ENCODE data around the gene MRPL33.

The MRPL33 gene

GRCh38 chr2:27776097-27776496, 4.6 kb downstream of the MRPL33 start:
- DNase-seq (ENCODE audit: low read depth in 2 of 2): no peak

DNA sequence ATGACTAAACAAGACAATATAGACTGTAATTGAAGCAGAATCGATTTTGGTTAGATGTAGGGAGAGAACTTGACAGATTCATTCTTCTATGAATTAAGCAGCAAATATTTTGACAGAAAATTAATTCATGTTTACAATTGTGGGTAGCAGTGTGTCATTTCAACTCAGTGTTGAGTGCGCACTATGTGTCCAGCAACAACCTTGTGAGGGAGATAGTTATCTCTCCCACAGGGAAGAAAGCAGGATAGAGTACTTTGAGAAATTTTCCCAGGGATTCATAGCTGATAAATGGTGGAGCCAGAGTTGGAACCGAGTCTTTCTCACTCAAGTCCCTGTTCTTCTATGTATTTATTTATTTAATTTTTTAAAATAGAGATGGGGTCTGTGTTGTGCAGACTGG, 5.2 kb downstream of the MRPL33 start:
- no peak for DNase-seq (ENCODE audit: low read depth in 2 of 2)

DNA sequence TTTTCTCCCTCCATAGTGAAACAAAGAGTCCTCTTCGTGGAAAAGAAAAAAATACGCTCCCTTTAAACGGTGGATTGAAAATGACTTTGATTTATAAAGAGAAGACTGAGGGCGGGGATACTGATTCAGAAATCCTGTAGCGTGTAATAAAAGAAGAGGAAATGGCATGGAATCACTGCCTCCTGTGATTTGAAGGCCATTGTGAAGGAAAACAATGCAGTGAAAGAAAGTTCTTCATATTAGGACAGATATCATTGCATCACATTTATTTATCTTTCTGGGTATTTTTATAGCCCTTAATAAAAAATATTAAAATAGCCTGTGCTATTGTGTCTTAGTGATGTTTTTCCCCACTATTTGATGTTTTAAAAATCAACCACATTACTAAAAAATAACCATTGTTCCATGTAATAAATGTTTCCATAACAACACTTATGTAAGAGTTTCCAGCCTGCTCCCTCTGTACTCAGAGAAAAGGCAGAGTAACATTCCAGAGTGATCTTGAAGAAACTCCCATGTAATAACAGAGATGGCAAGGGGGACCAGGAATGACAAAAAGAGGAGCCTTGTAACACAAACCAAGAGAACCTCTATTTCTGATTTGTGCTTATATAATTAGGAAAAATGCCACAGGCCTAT, 8.0 kb downstream of the MRPL33 start:
- no peak for DNase-seq (ENCODE audit: low read depth in 2 of 2)

GRCh38 chr2:27781496-27781895, 10.0 kb downstream of the MRPL33 start:
- DNase-seq (ENCODE audit: low read depth in 2 of 2): no peak

GRCh38 chr2:27782701-27783100, 11.2 kb downstream of the MRPL33 start:
- DNase-seq (ENCODE audit: low read depth in 2 of 2): no peak

DNA sequence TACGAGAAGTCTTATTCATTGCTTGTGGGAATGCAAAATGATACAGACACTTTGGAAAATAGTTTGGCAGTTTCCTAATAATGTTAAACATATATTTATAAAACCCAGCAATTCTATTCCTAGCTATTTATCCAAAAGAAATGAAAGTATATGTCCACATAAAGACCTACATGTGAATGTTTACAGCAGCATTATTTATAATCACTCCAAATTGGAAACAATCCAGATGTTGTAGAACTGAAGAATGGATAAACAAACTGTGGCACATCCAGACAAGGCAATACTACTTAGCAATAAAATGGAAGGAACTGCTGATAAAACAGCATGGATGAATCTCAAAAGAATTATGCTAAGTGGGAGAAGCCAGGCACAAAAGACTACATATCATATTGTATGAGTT, 19.3 kb downstream of the MRPL33 start:
- no peak for DNase-seq (ENCODE audit: low read depth in 2 of 2)

- DNase-seq (ENCODE audit: low read depth in 2 of 2): no peak
These were observed 21.2 kb downstream of the MRPL33 start for GRCh38 chr2:27792759-27793158.

- DNase-seq (ENCODE audit: low read depth in 2 of 2): no peak
These were observed 23.7 kb downstream of the MRPL33 start for GRCh38 chr2:27795093-27795834.

DNA sequence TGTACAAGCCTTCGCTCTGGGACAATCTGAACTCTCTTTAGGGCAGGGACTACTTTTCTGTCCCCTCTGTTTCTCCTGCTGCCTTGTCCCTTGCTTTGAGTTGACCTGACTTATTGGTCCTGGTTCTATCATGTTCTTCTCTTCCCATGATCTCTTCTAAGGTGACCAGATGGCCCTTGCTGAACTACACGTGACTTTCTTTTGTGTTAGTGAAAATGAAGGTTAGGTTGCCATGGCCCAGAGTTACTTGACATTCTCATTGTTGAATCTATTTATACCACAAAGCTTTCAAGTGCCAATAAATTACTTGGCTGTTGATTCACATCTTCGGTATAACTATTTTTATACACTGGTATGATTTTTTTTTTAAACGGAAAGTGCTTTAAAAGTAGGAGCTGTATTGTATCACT, 24.4 kb downstream of the MRPL33 start:
- DNase-seq (ENCODE audit: low read depth in 2 of 2): no peak

DNA sequence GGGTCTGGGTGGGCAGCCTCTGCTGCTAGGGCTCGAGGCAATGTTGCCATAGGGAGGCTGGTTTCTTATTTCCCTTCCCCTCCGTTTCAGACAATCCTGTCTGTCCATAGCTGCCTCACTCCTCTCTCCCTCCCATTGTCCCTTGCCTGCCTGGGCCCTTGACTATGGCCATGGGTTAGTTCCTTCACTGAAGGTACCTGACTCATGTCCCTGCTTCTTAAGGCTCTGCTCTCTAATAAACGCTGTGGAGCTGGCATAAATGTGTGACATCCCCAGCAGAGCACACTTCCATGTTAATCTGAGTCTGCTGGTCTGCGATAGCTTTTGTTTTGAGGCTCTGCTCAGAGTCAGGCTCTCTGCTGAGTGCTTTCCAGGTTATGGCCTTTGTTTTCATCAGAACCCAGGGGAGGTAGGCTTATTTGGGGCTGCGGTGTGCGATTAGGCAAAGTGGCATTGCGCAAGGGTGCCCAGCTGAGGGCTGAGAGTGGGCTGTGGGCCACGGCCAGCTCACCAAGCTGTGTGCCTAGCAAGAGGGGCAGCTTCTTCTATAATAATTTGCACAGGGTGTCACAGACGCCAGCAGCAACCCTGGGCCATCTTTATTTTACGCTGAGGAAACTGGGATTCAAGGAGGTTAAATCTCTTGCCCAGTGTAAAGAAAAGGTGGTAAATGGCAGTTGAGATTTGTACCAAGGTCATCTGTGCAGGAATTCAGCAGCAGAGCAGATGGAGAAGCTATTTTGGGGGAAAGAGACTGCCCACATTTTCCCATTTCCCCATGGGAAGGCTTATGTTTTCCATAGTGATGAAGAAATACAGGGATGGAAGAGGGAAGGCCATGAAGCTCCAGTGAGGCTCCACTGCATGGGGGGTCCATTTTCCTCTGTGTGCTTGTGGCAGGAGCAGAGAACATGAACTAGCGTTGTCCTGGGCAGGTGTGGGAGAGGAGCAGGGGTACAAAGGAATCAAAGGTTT, 25.6 kb downstream of the MRPL33 start:
- DNase-seq (ENCODE audit: low read depth in 2 of 2): no peak

- no peak for DNase-seq (ENCODE audit: low read depth in 2 of 2)
These were observed 26.3 kb downstream of the MRPL33 start for GRCh38 chr2:27797841-27798240.

GRCh38 chr2:27798486-27798885, 27.0 kb downstream of the MRPL33 start:
- no peak for DNase-seq (ENCODE audit: low read depth in 2 of 2)

GRCh38 chr2:27798948-27799645, 27.6 kb downstream of the MRPL33 start:
- DNase-seq (ENCODE audit: low read depth in 2 of 2): no peak

DNA sequence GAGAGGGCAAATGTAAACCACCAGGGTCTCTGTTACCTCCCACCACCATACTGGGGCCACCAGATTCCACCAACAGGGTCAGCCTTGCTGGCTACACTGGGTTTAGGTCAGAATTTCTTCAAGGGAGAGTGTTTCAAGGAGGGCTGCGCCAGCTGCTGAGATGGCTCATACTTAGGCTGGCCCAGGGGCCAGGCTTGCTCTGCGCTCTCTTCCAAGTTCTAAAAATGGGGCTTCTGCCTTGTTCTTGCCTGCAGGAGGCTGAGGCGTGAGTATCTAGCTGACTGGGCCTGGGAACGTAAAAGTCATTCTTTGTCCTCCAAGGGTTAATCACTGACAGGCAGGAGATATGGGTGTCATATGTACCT, 28.1 kb downstream of the MRPL33 start:
- DNase-seq (ENCODE audit: low read depth in 2 of 2): no peak

- DNase-seq (ENCODE audit: low read depth in 2 of 2): no peak
These were observed 29.3 kb downstream of the MRPL33 start for GRCh38 chr2:27800856-27801255.

GRCh38 chr2:27802547-27802946, 31.0 kb downstream of the MRPL33 start:
- DNase-seq (ENCODE audit: low read depth in 2 of 2): no peak

DNA sequence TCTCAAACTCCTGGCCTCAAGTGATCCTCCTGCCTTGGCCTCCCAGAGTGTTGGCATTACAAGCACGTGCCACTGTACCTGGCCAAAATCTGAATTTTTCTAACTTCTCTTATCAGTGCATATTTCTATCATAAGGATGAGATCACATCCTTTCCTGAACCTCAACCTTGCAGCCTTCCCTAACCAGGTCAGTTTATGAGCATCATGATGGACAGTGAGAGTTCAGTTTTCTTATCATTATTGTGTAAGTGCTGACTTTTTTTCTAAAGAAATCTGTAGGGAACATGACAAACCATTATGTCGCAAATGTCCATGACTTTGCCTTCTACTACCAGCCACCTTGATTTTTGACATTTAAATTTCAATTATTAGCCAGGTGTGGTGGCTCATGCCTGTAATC, 31.5 kb downstream of the MRPL33 start:
- DNase-seq (ENCODE audit: low read depth in 2 of 2): no peak

DNA sequence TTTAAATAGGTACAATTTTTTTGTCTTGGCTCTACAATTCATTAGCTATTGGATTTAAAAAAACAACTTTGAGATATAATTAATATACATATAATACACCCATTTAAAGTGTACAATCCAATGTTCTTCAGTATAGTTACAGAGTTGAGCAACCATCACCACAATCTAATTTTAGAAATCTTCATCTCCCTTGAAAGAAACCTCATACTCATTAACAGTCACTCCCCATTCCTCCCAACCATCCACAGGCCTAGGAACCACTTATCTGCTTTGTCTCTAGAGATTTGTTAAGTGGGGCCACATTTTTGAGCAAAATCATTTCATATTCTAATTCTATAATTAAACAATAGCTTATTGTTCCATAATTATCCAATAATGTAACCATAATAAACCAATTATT, 32.6 kb downstream of the MRPL33 start:
- DNase-seq (ENCODE audit: low read depth in 2 of 2): no peak

- DNase-seq (ENCODE audit: low read depth in 2 of 2): no peak
These were observed 33.7 kb downstream of the MRPL33 start for GRCh38 chr2:27805180-27805579.

- no peak for DNase-seq (ENCODE audit: low read depth in 2 of 2)
These were observed 35.0 kb downstream of the MRPL33 start for GRCh38 chr2:27806311-27807059.

DNA sequence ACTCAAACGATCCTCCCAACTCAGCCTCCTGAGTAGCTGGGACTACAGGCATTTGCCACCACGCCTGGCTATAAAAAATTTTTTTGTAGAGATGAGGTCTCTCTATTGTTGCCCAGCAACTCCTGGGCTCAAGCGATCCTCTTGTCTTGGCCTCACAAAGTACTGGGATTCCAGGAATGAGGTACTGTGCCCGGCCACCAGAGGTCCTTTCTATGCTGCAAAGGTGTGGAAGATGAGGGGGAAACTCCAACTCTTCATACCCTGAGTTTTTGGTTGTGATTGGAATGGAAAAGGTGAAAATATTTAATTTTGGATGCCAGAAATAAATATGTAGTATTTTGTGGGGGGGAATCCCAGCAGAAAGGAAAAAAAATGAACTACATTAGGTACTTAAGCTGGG, 36.0 kb downstream of the MRPL33 start:
- no peak for DNase-seq (ENCODE audit: low read depth in 2 of 2)

Measured in stimulated activated CD8-positive, alpha-beta memory T cell treated with anti-CD3 and anti-CD28 coated beads, Interleukin-7, amount 100 ng/mL, for 1 hour (primary cell).